ENCODE data around the gene PARD3.

The PARD3 gene

GRCh38 chr10:34288634-34289033 is 526.5 kb downstream of the PARD3 start:
- Histone ChIP-seq H3K27me3 (replicated peaks; ENCODE audit: control insufficient read depth, insufficient read depth, low read length) (no peaks in the 10 kb centered on the region), H3K36me3 (ENCODE audit: control insufficient read depth, insufficient read depth, low read length) (no peaks in the 10 kb centered on the region), H3K4me3 (replicated peaks; ENCODE audit: low read depth, low read length) (no peak overlapping the region)
- no peak for TF ChIP-seq CTCF (IDR thresholded peaks at IDR 0.05; ENCODE audit: insufficient read depth, low read length, poor library complexity, severe bottlenecking)
- DNase-seq (ENCODE audit: extremely low read depth, insufficient read length): no peak

GRCh38 chr10:34286136-34286739 is 528.9 kb downstream of the PARD3 start:
- no peaks in the 10 kb centered on the region for H3K36me3 ChIP-seq (ENCODE audit: control insufficient read depth, insufficient read depth, low read length)
- no peak for TF ChIP-seq CTCF (IDR thresholded peaks at IDR 0.05; ENCODE audit: insufficient read depth, low read length, poor library complexity, severe bottlenecking)
- no peak overlapping the region for H3K4me3 ChIP-seq (replicated peaks; ENCODE audit: low read depth, low read length)
- H3K27me3 ChIP-seq (replicated peaks; ENCODE audit: control insufficient read depth, insufficient read depth, low read length): no peaks in the 10 kb centered on the region
- no peak for DNase-seq (ENCODE audit: extremely low read depth, insufficient read length)

- H3K27me3 ChIP-seq (replicated peaks; ENCODE audit: control insufficient read depth, insufficient read depth, low read length): no peaks in the 10 kb centered on the region
- DNase-seq (ENCODE audit: extremely low read depth, insufficient read length): peak; percentile 41
- H3K36me3 ChIP-seq (ENCODE audit: control insufficient read depth, insufficient read depth, low read length): no peaks in the 10 kb centered on the region
- no peak for TF ChIP-seq CTCF (IDR thresholded peaks at IDR 0.05; ENCODE audit: insufficient read depth, low read length, poor library complexity, severe bottlenecking)
- no peak overlapping the region for H3K4me3 ChIP-seq (replicated peaks; ENCODE audit: low read depth, low read length)
Measured at GRCh38 chr10:34281661-34282582, 533.2 kb downstream of the PARD3 start.

GRCh38 chr10:34280599-34281374 is 534.3 kb downstream of the PARD3 start:
- no peak overlapping the region for H3K4me3 ChIP-seq (replicated peaks; ENCODE audit: low read depth, low read length)
- no peak for DNase-seq (ENCODE audit: extremely low read depth, insufficient read length)
- H3K27me3 ChIP-seq (replicated peaks; ENCODE audit: control insufficient read depth, insufficient read depth, low read length): no peaks in the 10 kb centered on the region
- H3K36me3 ChIP-seq (ENCODE audit: control insufficient read depth, insufficient read depth, low read length): no peaks in the 10 kb centered on the region
- TF ChIP-seq CTCF (IDR thresholded peaks at IDR 0.05; ENCODE audit: insufficient read depth, low read length, poor library complexity, severe bottlenecking): peak; percentile 30

GRCh38 chr10:34275626-34276130 is 539.4 kb downstream of the PARD3 start:
- DNase-seq (ENCODE audit: extremely low read depth, insufficient read length): no peak
- Histone ChIP-seq H3K27me3 (replicated peaks; ENCODE audit: control insufficient read depth, insufficient read depth, low read length) (no peaks in the 10 kb centered on the region), H3K36me3 (ENCODE audit: control insufficient read depth, insufficient read depth, low read length) (no peaks in the 10 kb centered on the region), H3K4me3 (replicated peaks; ENCODE audit: low read depth, low read length) (no peak overlapping the region)
- TF ChIP-seq CTCF (IDR thresholded peaks at IDR 0.05; ENCODE audit: insufficient read depth, low read length, poor library complexity, severe bottlenecking): no peak

All from GM06990 (cell line).